ENCODE measurements around the gene SCAPER.
"Not testable (repeated sequence)": the region's sequence is repeated elsewhere in the genome, so short reads cannot be mapped to it uniquely, and the experiment has no call there.

Gene SCAPER

DNA sequence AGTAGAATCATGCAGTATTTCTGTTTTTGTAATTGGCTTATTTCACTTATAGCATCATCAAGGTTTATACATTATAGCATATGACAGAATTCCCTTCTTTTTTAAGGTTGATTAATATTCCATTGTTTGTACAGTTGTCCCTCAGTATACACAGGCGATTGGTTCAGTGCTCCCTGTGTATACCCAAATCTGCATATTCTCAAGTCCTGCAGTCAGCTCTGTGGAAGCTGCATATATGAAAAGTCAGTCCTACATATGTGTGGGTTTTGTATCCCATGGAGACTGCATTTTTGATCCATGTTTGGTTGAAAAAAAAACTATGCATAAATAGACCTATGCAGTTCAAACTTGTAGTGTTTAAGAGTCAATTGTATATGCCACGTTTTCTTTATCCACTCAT is 440.9 kb downstream of the SCAPER start:
- no peak for DNase-seq

DNA sequence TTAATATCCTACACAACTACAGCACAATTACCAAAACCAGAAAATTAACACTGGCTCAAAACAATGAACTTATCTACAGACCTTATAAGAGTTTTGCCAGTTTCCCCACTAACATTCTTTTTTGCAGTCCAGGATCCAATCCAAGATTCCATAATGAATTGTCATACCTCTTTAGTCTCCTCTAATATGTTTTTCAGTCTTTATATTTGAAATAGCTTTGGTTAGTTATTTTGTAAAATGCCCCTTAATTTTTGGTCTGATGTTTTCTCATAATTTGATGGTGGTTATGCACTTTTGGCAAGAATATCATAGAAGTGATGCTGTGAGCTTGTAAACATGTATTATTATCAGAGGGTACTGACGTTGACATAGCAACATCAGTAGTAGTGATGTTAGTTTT is 444.3 kb downstream of the SCAPER start:
- DNase-seq, result no peak

DNA sequence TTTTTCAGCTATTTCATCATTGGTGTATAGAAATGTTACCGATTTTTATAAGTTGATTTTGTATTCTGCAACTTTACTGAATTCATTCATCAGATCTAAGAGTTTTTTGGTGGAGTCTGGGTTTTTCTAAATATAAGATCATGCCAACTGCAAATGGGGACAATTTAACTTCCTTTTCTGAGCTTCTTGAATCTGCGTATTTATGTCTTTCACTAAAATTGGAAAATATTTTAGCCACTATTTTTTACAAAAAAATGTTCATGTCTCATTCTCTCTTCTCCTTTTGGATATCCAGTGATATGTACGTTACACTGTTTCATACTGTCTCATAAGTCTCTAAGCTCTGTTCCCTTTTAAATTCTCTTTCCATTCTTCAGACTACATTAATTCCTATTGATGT is 444.8 kb downstream of the SCAPER start:
- no peak for DNase-seq

DNA sequence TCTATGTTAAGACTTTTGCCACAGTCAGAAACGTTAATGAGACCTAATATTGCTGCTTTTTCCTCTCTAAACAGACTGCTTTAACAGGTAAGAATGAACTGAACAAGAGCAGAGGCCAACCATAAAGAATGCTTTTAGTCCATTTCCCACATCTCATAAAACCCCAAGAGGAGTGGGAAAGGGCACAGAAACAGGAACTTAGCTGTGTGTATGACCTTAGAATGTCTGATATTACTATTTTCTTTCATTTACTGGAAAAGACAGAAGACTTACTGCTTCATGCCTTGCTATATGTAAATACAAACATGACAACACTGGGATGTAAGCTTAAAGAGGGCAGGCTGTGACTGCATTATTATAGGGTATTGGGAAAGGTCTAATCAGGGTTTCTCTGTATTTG is 453.6 kb downstream of the SCAPER start:
- DNase-seq, result no peak

DNA sequence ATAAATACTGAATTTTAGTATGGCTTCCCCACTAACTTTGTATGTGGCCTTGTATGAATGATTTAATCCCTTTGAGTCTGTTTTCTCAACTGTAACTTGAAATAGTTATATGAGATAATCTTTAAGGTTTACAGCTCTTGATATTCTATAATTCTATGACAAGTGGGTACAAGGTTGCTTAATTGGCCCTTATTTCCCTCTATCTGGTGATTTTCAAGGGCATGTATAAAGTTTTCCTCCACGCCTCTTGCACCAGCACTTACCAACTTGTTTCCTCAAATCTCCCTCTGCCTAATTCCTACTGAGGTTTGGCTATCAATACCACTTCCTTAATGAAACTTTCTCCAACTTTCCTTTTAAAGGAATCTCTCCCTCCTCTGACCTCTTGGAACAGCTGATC is 455.7 kb downstream of the SCAPER start:
- DNase-seq, result no peak

DNA sequence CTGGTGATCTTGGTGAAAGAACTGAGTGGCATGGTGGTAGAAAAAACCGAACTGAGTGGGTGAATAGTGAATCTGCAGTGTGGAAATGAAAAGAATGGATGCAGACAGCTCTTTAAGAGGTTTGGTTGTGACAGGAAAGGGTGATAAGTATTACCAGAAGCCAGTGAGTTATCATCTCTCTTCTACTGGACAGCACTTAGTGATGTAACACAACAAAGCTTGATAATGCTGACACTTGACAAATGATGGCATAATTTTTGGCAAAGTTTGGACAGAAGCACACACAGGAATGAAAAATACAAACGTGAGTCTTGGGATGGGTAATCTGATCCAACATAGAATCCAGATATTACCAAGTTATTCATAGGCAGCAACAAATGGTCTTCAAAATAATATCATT is 456.4 kb downstream of the SCAPER start:
- DNase-seq, result no peak

DNA sequence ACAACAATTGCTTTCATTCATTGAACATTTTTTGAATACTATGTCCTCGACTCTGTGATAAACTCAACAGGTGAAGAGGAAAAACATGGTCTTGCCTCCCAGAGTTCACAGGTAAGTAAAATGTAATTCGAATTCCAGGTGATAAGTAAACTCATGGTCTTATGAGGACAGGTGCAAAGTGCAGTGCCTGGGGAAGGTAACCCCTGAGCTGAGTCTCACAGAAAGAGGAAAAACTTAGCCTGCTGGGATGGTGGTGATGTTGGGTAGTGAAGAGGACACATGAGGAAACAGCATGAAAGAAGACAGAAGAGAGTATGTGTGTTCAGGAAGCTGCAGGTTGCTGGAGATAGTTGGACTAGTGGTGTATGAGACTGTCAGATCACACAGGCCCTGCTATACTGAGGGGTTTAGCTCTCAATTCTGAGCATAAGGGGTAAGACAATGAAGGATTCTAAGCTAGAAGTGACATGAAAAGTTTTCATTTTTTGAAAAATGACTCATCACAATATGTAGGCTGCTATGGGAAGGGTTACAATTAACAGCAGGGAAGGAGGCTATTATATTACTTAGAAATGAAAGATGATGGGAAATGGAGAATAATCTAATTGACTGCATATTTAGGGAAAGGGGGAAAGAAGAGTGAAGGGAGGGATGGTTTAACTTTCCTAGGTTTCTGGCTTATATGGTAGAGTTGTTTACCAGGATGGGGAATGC is 457.3 kb downstream of the SCAPER start:
- DNase-seq, result no peak

DNA sequence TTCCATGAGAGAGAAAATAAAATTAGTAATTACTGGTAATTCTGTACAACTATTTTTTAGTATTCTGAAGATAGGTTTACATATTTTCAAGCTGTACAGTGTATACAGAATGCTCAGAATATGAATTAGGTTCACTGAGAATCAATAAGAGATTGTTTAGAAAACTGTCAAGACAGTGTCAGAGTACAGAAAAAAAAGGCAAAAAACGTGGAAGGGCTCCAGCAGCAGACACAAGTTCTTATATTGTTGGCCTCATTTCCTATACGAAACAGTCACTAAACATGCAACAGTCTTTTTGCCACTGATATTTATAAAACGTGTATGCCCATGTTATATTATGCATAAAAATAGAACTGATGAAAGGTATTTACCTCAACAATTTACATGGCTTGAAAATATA is 464.7 kb downstream of the SCAPER start:
- DNase-seq, result no peak

DNA sequence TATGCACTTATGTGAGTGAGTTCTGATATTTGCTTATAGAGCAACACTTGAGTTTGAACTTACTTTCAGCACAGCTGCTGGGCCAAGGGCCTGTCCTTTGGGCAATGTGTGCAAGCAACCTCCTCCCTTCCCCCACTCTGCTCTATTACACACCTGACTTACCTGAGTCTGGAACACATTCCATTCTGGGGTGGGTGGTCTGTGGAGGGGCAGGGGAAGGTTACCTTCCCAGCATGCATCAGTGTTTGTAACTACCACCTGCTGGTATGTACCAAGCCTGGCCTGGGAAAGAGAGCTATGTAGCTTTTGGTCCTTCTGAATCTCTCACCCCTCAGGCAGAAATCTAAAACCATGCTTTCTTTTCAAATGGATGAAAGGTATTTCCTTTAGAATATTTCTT is 465.6 kb downstream of the SCAPER start:
- DNase-seq, result no peak

DNA sequence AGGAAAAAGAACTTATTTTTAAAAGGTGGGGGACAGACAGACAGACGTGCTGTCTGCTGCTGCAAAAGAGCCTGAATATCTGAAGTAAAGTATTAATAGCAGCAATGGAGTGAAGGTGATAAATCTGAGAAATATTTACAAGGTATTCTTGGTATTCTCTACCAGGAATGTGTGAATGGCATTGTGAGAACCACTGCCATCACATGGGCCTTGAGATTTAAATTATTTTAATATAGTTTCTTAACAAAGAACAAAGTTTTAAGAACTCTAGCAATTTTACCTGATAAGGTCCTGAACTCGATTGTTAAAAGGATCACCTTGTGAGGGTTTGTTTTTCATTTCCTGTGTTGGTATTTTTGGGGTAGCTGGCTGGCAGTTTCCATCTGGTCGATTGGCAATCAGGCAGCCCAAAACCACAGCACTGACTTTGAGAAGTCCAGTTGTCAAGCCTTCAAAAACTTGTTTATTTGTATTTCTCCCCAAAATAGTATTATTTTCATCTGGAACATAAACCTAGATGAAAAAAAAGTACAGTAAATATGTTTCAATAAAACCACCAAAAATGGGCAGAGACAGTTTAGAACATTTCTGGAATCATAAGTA is 471.2 kb downstream of the SCAPER start:
- no peak for DNase-seq

DNA sequence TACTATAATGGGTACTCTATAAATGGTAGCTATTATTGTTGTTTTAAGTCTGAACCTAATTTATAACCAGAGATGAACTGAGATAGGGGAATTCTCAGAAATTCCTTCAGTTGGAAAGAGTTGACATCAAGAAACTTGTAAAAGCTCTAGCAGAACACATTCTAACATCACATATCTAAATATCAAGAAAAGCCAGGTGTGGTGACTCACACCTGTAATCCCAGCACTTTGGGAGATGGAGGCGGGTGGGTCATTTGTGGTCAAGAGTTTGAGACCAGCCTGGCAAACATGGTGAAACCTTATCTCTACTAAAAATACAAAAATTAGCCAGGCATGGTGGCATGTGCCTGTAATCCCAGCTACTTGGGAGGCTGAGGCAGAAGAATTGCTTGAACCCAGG is 472.1 kb downstream of the SCAPER start:
- not testable (repeated sequence) for DNase-seq

DNA sequence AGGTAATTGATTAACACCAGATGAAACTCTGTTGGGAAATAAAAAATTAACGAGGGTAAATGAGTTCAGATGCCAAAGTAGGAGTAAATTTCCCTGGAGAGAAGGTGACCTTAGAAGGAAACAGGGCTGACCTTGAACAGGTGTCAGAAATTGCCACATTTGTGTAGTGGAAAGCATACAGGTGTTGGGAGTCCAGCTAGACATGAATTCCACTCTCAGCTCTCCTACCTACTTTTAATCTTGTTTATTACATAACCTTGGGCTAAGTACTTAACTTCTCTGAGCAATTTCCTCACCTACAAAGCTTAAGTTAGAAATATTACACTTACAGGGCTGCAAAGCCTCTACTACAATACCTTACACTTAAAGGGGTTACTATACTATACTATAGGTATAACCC is 472.5 kb downstream of the SCAPER start:
- DNase-seq, result no peak

DNA sequence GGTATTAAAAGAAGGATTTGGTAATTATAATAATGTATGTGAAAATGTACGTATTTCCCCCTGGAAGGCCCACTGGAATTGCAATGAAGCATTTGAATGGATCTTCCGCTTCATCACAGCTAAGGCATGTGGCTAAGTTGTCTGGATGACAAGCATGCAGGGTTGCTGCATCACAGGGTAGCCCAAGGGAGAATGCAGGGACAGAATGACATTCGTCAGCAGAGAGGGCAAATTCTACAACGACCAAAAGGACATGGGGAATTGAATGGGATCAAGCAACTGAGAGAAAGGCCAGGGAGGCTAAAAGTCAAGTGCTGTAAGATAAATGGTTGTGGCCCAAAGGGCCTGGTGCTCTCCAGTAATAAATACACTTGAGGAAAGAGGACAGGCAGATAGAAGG is 473.2 kb downstream of the SCAPER start:
- DNase-seq, result no peak

DNA sequence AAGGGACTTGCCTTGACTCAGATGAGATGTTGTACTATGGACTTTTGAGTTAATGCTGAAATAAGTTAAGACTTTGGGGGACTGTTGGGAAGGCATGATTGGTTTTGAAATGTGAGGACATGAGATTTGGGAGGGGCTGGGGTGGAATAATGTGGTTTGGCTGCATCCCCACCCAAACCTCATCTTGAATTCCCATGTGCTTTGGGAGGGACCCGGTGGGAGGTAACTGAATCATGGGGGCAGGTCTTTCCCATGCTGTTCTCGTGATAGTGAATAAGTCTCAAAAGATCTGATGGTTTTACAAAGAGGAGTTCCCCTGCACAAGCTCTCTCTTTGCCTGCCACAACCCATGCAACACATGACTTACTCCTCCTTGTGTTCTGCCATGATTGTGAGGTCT is 474.4 kb downstream of the SCAPER start:
- not testable (repeated sequence) for DNase-seq

DNA sequence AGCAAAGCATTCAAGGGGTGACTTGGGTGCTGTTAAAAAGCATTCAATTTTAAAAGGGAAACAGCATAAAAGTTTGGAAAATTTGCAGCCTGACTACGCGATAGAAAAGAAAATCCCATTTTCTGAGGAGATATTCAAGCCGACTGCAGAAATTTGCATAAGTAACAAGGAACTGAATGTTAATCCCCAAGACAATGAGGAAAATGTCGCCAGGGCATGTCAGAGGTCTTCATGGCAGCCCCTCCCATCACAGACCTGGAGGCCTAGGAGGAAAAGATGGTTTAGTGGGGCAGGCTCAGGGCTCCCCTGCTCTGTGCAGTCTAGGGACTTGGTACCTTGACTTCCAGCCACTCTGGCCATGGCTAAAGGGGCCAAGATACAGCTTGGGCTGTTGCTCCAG is 475.5 kb downstream of the SCAPER start:
- DNase-seq, result no peak

DNA sequence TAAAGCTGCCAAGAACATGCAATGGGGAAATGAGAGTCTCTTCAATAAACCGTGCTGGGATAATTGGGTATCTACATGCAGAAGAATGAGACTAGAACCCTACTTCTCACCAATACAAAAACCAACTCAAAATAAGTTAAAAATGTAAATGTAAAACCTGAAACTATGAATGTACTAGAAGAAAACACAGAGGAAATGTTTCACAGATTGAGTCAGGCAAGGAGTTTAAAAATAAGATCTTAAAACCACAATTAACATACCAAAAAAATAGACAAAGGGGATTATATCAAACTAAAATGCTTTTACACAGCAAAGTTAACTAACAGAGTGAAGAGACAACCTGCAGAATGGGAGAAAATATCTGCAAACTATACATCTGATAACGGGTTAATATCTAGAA is 478.2 kb downstream of the SCAPER start:
- DNase-seq, result no peak

DNA sequence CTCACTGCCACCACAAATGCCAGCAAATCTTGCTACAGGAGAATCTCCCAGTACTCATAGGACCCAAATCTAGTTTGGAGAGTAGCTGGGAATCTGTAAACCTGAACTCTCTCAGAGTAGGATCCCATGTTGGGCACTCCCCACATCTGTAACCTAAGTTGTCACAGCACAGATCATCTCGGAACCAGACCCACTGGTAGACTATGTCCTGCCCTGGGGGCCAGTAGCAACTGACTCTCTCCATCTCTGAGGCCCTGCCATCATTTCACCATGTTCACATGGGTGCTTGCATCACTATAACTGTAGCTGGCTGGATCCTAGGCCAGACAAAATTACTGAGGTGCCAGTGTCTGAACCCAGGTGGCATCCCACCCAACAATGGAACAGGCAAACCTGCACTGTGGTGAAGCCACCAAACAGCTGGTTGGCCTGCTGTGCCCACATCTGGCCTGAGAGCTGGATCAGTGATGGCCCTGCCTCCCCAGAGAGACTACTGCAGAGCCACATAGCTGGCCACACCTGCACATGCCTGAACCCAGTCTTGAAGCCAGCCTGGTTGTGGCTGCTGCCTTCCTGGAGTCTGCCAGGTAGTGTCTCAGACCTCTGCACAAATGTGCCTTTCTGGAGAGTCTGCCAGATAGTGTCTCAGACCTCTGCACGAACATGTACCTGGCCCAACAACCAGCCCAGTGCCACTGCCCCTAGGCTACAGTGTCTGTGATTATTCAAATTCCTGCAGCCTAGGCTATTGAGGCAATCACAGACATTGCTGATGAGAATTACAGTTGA is 486.6 kb downstream of the SCAPER start:
- DNase-seq, result no peak

DNA sequence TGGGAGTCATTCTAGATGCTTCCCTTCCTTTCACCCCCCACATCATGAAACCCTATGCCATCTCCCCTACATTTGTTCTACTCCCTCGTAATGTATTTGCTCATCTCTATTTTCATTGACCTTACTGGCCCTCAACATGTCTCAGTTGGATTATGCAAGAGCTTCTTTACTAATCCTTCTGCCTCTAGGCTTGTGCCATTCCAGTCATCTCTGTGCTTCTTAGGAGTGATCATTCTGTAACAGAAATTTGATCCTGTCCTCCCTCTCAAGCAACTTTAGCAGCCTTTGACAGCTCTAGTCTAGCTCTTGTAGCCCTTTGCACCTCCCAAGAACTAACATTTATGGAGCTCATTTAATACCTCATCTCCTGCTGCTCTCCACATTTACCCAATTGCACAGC is 503.9 kb downstream of the SCAPER start:
- no peak for DNase-seq

DNA sequence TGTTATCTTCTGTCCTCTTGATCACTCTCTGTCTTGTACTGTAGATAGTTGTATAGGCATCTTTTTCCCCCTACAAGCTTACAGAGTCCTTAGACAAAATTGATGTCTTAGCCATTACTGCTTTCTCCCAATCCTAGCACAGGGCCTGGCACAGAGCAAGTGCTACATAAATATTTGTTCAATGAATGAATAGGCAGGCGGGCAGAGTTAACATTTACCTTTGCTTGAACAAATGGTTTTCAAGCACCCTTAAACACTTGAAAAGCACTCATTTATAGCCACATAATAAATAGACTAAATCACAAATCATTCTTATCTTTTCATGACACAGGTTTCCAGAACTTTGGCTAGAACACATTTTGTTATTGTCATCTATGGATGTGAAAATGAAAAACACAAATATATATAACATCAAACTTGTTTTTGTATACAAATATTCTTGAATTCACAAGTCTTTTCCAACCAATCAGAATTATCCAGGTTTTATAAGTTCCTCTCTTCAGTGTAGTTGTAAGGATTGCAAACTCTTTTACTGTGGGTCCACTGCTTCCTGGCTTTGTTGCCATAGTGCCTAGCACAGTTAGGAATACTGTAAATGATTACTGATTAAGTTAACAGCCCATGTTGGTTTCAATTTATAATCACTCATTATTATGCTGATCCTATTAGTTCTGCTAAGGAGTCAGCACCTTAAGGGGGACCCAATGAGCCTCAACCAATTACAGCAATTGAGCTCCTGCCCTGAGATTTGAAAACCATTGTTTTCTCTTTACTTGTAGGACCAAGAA is 506.6 kb downstream of the SCAPER start:
- peak; percentile 82 for DNase-seq

DNA sequence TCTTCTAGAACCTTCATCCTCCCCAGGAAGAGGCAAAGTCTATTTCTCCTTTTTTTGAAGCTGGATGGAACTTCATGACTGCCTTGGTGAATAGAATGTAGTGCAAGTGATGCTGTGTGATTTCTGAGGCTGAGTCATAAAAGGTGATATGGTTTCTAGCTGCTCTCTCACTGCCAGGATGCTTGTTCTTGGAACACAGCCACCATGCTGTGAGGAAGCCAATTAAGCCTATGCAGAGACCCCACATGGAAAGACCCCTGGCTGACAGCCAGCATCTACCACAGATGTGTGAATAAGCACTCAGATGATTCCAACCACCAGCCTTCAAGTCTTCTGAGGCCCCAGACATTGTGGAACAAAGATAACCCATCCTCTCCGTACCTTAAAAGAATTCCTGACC is 511.5 kb downstream of the SCAPER start:
- DNase-seq, result no peak

DNA sequence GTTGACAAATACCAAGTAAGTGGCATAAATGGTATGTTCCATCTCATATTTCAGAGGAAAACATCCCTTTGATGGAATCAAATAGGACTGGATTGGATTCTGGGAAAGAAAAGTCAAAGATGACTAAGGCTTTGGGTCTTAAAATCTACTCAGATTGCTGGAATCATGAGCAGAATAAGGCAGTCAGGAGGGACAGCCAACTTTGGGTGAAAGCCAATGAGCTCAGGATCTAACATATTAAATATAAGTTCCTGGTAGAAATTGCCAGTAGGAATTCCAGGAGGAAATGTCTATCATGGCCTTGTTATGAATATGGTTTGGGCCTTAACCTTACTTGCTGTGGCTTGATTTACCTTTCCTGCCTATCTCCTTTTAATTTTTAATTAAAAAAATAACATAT is 513.3 kb downstream of the SCAPER start:
- DNase-seq, result no peak

DNA sequence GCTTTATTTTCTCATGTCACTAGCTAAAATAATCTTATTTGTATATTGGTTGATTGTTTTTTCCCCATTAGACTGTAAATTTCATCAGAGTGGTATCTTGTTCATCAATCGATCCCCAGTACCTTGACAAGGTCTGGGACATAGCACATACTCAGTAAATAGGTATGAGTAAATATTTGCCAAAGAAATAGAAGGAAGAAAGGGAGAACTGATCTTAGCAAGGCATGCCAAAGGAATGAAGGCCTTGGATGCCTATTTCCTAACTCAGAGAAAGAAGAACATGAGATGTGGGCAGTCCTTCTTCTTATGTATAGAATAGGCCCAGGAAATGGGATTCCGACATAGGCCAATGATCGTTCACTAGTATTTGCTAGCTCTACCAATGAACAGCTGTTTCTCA is 513.8 kb downstream of the SCAPER start:
- DNase-seq, result no peak

DNA sequence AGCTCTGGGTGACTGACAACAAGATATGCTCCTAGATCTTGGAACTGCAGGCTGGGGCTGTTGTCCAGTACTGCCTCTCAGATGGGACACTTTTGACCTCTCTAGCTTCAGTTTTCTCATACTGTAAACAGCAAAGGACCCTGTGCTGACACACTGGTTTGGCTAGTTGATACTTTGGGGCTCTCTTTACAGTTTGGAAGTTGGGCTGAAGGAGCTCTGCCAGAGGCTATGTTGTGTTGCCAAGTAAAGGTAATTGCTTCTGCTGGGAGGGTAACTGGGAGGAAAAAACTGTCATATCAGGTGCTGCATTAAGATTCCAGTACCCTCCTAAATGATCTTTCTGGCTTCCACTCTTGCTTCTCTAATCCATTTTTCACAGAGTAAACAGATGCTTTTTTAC is 514.6 kb downstream of the SCAPER start:
- no peak for DNase-seq

DNA sequence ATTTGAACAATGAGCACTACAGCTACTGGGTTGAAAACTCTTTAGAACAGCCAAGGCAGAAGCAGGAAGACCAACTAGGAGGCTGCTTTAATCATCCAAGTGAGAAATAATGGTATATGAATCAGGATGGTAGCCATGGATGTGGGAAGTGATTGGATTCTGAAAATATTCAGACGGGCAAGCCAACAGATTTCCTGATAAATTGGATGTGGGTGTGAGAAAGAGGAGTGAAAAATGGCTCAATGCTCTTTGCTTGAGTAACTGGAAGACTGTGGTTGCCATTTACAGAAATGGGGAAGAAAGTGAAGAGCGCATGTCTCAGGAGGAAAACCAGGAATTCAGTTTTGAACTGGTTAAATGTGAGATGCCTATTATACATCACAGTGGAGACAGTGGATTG is 518.2 kb downstream of the SCAPER start:
- DNase-seq, result no peak
